ENCODE measurements around the gene TMEM176A.
"Not testable (repeated sequence)": the region's sequence is repeated elsewhere in the genome, so short reads cannot be mapped to it uniquely, and the experiment has no call there.

TMEM176A gene, protein sequence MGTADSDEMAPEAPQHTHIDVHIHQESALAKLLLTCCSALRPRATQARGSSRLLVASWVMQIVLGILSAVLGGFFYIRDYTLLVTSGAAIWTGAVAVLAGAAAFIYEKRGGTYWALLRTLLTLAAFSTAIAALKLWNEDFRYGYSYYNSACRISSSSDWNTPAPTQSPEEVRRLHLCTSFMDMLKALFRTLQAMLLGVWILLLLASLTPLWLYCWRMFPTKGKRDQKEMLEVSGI

DNA sequence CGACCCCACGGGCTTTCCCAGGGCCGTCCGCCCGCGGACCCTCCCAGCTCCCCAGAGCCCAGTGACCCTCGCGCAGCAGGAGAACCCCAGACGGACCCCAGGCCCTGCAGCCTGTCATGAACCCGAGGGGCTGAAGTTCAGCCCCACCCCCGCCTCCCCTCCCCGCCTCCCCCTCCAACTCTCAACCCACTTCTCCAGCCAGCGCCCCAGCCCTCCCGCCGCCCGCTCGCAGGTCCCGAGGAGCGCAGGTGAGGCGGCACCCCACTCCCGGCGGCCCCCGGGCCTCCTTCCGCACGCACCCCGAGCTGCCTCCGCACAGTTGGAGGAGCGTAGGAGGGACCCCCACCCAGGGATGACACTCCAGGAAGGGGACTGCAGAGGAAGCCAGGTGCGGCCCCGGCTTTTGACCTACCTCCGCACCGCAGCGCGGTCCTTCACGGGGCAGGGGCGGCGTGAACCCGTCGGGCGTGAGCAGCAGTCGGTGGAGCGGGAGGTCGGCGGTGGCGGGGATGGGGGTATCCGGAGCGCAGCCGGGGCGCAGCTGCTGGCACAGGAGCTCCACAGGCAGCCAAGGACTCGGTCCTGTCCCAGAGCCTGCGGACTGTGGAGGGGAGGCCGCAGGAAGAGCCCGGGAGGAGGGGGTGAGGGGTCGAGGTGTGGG lies at the start of gene TMEM176A:
TMEM176A (plus strand) TSS at position 189 of the 661 bp plus-strand sequence. CDS start 782 bp downstream, outside the sequence.
- DNase-seq (ENCODE audit: low read depth in 2 of 2): no peak

DNA sequence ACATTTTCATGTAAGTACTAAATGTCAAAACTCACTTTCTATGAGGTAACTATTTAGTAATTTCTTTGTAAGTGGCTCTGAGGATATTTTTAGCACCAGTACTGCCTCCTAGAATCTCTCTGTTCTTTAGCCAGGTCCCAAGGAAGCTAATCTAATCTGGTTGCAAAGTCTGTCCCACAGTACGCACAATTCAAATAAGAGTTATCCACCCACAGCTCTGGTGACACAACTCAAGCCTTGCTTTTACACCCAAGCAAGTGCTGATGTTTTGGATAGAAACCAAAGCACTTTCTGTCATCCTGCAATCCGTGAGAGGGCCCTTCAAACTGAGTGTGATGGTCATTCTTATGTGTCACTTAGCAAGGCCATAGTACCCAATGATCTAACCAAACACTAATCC lies 48.9 kb upstream of the TMEM176A start:
- no peak for DNase-seq (ENCODE audit: low read depth in 2 of 2)

DNA sequence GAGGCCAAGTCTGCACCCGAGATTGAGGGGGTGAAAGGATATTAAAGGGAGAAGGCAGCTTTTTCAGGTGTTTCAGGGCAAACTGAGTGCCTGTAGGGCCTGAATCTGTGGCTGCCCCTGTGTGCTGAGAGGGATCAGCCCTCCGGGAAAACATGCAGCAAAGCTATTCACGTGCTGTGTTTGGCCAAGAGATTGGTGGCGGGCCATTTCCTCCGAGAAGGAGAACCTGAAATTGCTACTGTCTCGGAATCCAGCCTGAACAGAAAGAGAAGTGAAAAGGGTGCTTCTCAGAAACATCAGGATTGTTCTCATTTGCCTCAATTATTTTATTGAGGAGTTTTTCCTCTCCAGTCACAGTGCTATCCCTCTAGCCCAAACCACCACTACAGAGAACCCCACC lies 47.3 kb upstream of the TMEM176A start:
- DNase-seq (ENCODE audit: low read depth in 2 of 2): no peak

DNA sequence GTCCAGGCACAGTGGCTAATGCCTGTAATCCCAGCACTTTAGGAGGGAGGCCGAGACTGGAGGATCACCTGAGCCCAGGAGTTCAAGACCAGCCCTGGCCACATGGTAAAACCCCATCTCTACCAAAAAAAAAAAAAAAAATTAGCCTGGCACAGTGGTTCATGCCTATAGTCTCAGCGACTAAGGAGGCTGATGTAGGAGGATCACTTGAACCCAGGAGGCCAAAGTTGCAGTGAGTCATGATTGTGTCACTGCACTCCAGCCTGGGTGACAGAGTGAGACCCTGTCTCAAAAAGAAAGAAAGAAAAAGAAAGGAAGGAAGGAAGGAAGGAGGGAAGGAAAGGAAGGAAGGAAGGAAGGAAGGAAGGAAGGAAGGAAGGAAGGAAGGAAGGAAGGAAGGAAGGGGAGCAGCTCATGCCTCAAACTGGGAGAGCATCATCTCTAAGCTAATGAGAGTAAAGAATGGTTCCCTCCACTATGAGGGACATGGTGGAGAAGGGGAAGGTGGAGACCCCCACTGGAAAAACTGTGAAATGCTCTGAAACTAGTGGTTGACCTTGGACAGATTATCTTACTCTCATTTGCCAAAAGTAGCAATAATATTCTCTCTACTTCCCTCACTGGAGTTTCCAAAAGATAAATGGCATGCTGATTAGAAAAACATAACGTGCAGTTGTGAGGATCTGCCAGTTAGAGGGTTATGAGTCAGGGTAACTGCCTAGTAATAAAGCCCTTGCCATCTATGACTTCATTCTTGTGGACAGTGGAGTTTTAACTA lies 46.6 kb upstream of the TMEM176A start:
- DNase-seq (ENCODE audit: low read depth in 2 of 2): no peak

DNA sequence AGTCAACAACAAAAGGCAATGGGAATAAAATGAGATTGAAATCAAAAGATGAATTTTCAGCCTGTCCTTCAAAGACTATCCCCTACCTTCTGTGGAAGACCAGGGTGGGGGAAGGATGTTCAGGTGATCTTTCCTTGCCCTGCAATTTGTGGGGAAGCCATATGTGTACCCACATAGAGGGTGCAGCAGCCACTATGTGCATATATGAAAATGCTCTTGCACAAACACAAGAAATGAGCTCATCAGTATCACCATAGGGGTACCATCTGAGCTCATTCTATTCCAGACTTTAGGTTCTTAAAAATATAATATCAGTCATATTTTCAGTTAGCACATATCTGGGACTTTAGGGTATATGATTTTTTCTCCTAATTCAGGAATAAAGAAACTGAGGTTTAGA lies 45.6 kb upstream of the TMEM176A start:
- no peak for DNase-seq (ENCODE audit: low read depth in 2 of 2)

DNA sequence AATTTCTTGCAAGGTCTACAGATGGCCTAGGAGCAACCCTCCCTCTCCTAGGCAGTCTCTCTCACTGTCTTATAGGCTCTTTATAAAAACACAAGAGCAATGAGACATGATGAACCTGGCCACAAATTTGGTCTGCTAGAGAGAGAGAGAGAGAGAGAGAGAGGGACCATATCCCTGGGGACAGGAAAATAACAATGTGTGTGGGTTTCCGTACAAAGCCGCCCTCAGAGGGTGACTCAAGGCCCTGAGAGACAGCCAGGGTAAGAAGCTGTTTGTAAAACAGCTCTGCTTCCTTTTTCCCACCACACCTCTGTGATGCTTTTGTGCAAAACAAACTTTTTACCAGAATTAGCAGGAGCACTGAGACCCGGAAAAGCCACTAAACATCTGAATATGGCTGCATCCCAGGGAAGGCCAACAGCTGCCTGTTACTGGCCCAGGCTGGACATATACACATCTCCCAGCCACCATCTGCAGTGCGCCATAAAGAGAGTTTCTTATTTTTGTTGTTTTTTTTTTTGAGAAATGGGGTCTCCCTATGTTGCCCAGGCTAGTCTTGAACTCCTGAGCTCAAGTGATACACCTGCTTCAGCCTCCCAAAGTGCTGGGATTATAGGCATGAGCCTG lies 45.0 kb upstream of the TMEM176A start:
- DNase-seq (ENCODE audit: low read depth in 2 of 2): peak; percentile 40 to 60

DNA sequence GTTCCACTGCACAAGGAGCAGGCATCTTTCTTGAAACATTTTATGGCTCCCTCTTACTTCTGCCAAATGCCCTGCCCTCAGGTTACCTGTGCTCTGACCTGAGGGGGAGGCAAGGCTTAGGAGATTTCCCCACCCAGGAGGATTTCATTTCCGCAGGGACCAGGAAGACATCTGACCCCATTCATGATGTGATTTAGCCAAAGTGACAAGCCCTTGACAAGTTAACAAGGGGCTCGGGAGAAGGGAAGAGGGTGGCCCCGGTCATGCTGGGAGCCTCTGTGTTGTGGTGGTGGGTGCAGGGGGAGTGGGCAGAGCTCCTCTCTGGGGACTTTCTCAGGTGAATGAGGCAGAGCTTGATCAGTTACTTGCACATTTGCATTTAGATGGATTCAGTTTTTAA lies 44.4 kb upstream of the TMEM176A start:
- DNase-seq (ENCODE audit: low read depth in 2 of 2): no peak

DNA sequence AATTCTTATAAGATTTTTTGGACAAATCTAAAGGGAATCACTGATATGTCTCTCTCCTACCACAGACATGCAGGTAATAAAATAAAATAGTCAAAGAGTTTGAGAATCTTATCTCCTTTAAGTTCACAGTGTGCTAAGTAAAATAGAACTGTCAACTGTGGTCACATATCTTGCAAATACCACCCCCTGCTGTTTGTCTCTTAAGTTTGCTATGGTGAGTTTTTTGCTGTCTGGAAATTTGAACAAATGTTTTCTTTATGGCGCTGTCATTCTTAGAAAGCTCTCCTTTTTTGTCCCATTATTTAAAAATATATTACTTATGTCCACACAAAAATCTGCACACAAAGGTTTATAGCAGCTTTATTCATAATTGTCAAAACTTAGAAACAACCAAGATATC lies 43.7 kb upstream of the TMEM176A start:
- no peak for DNase-seq (ENCODE audit: low read depth in 2 of 2)

DNA sequence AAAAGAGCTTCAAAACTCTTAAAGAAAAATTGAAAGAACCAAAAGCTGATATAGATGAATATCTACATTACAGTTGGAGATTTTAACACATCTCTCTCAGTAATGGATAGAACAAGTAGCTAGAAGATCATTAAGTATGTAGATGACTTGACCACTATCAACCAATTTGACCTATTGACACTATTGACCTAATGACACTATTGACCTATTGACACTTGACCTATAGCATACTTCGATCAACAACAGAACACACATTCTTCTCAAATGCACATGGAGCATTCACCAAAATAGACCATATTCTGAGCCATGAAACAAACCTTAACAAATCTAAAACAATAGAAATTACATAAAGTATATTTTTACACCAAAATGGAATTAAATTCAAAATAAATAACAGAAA lies 41.1 kb upstream of the TMEM176A start:
- DNase-seq (ENCODE audit: low read depth in 2 of 2): no peak

DNA sequence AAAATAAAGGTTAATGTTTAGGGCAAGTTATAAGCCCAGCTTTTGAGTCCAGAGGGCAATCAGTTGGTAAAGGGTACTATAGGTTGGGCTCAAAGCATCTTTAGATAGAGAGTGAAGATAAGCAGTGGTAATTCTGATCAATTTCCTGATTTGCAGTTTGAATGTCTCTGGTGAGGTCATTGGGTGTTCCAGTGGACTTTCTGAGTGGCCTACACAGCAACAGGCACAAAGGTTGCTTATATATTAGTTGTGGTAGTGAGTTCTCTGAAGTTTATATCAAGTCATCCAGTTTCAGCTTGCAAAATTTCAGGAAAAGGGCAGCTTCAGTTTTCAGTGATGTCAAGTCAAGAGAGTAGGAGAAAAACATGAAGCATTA lies 34.2 kb upstream of the TMEM176A start:
- no peak for DNase-seq (ENCODE audit: low read depth in 2 of 2)

DNA sequence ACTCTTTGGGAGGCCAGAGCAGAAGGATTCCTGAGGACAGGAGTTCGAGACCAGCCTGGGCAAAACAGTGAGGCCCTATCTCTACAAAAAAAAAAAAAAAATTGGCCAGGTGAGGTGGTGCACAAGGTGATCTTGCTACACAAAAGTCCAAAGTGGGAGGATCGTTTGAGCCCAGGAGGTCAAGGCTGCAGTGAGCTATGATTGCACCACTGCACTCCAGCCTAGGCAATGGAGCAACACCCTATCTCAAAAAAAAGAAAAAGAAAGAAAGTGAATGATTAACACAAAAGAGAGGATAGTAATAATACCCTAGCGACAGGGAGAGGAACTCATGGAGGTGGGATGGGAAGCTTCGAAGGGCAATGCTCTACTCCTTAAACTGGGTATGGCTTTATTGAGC lies 30.8 kb upstream of the TMEM176A start:
- DNase-seq (ENCODE audit: low read depth in 2 of 2): no peak

DNA sequence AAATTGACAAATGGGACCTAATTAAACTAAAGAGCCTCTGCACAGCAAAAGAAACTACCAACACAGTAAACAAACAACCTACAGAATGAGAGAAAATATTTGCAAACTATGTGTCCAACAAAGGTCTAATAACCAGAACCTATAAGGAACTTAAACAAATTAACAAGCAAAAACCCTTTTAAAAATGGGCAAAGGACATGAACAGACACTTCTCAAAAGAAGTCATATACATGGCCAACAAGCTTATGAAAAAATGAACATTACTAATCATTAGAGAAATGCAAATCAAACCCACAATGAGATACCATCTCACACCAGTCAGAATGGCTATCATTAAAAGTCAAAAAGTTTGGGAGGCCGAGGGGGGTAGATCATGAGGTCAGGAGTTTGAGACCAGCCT lies 26.4 kb upstream of the TMEM176A start:
- DNase-seq (ENCODE audit: low read depth in 2 of 2): not testable (repeated sequence)

DNA sequence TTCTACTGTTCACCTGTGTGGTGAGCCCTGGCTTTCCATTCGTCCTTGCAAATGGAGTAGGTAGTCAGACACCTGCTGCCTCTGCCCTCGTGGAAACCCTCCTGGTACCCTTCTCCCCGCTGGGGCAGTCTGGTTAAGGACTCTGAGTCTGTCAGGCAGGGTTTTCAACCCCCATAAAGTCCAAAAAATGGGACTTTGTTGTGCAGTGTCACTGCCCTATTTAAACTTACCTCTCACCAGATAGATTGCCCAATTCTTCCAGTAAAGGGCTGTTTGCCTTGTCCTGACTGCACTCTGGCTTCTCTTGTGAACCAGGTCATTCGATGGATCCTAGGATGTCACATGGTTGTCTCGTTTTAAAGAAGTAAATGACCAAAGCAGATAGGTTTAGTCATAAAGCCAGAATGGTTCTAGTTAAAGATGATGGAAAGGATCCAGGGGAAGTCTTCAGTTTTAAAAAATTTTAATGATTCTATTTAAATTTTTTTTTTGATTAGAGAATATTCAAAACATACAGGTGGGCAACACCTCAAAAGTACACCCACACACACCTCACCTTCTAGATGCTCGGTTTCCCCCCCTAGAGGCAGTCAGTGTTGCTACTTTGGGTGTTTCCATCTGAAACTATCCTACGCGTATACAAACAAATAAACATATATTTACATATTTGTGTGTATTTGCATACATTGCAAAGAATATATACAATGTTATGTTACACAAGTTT lies 22.4 kb upstream of the TMEM176A start:
- DNase-seq (ENCODE audit: low read depth in 2 of 2): no peak

DNA sequence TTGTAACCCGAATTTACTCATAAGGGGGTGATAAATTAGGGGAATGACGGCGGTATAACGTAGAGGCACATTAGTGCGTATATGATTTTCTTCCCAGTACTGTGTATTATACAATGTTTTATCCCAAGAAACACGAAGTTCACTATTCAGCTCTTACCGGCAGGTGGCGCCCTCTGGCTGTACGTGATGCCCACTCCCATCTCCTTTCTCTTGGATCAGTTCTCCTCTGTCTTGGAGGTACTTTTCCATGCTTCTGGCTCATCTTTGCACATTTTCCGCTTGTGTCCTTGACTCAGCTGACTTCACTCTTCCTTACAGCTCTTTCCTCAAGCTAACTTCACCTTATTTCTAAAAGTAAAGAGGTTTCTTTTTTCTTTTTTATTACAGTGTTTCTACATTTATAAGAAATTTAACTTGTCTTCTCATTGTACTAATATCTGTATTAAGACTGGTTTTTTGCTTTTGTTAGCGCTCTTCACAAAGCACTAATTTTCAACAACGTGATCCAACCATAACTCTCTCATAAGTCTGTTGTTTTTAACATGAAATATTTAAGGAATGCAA lies 21.7 kb upstream of the TMEM176A start:
- peak; percentile 21 to 41 for DNase-seq (ENCODE audit: low read depth in 2 of 2)

DNA sequence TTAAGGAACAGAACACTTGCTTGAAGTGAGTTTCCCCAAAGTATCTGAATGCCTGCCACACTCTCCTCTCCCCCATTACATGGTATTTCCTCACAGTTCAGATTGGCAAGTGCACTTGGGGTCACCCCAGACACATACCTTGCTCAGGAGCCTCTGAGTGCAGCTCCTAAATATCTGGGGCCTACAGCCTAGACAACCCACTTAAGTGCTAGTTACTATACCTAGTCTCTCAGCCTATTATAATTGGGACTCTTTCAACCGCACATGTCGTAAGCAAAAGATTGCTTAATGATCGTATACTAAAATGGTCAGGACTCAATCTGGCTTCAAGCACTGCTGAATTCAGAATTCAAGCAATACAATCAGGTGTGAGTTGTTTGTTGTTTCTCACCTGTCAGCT lies 20.3 kb upstream of the TMEM176A start:
- no peak for DNase-seq (ENCODE audit: low read depth in 2 of 2)

DNA sequence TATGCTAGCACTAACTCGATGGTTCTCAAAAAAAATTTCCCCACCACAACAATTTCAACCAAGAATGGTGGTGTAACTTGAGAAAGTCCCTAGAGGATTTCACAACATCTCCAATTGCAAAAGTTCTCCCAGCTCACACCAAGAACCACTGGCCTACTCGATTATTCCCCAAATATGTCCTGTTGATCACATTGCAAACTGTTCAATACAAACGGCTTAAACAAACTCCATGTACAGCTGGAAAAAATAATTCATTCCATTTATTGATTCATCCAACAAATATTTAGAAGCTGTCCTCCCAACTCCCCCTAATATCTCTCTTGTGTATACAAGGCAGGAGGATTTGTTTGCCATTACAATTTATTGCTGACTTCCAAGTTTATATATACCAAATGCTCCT lies 19.5 kb upstream of the TMEM176A start:
- no peak for DNase-seq (ENCODE audit: low read depth in 2 of 2)

DNA sequence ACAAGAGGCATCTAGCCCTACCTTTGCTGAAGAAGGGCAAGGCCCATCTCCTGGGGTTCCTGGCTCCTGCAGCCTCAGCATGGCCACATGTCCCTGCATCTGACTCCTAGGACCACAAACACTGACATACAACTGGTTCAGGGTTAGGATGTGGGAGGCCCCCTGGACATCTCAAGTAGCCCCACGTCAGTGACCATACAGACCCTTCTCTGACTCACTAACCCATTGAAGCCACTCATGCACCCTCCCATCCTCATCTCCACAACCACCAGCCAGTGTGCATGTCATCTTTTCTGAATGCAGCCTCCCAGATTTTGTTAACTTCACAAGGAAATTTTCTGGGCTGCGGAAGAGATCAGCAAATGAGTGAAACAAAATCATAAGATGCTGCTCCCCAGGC lies 18.6 kb upstream of the TMEM176A start:
- no peak for DNase-seq (ENCODE audit: low read depth in 2 of 2)

DNA sequence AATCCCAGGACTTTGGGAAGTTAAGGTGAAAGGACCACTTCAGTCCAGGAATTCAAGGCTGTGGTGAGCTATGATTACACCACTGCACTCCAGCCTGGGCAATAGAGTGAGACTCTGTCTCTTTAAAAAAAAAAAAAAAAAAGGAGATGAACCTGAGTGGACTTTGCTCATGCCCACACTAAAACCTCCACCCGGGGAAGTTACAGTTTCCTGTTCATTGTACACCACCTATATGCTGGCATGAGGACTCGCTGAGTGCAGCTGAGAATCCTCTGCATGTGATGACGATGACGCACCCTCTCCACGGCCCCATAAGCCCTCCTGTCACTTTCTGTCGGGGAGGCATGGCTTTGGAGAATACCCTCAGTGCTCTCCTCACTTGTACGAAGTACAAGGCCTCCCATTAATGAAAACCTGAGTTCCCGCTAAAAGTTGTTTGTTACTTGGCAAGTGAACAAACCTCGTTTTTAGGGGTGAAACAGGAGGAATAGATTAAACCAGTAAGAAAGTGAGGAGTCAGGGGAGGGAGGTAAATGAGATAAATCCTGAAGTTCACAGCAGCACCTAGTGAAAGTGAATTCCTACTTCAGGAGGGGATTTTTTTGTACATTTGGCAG lies 16.3 kb upstream of the TMEM176A start:
- no peak for DNase-seq (ENCODE audit: low read depth in 2 of 2)

DNA sequence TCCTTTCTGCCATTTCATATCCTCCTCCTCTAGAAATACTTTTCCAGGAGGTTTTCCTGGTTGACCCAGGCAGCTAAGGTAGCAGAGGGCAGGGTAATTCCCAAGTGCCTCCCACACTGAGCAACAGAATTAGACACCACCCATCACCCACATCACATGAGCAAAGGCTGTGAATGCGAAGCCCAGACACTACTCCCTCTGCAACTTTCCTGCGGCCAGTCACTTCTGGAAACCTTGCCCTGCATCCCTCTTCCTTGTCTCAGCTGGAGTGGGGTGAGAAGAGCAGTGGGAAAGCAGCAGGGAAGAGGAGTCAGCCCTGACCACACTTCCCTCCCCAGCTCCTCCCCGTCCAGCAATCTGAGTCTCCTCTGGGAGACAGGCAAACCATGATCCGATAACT lies 15.6 kb upstream of the TMEM176A start:
- DNase-seq (ENCODE audit: low read depth in 2 of 2): no peak

DNA sequence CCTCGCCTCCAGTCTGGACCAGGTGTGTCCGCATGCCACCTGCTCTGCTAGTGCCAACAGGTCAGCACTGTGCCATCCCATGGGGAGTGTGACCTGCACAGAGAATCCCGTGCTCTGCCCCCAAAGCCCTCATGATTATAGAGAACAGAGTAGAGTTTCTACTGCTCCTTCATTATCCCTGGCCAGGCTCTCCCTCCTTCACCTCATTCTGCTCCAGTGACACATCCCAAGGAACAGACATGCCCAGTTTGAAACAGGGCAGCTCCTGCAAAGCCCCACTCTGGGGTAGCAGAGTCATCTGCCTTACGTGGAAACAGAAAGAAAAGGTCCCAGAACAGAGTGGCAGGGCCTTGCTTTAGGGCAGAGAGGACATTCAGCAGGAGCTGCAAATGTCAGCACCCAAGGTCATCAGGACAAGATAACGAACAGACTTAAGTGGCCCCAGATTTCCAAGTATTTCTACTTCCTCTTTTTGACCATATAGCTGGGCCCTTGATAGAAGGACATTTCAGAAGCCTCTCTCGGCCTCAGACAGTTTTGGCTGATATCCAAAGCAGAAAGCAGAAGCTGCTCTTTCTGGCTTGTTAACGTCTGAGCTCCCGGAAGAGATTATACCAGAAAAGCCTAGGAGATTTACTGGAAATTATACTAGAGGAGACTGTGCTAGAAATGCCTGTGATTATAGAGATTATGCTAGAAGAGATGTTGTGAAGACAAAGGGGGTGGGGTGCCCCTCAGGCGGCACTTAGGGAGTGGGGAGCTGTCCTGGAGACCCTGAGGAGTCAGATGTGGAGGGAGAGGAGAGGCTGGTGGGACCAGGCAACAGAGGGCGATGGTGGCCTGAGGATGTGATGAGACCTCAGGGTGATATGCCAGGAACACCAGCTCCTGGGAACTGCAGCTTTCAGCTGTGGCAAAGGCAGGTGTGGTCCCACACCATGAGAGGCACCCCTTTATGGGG lies 13.0 kb upstream of the TMEM176A start:
- DNase-seq (ENCODE audit: low read depth in 2 of 2): no peak

Data from stimulated activated CD8-positive, alpha-beta memory T cell treated with anti-CD3 and anti-CD28 coated beads, Interleukin-15, amount 100 ng/mL, for 4 hours (primary cell).